ENCODE data around the gene SLC49A3.

DNA sequence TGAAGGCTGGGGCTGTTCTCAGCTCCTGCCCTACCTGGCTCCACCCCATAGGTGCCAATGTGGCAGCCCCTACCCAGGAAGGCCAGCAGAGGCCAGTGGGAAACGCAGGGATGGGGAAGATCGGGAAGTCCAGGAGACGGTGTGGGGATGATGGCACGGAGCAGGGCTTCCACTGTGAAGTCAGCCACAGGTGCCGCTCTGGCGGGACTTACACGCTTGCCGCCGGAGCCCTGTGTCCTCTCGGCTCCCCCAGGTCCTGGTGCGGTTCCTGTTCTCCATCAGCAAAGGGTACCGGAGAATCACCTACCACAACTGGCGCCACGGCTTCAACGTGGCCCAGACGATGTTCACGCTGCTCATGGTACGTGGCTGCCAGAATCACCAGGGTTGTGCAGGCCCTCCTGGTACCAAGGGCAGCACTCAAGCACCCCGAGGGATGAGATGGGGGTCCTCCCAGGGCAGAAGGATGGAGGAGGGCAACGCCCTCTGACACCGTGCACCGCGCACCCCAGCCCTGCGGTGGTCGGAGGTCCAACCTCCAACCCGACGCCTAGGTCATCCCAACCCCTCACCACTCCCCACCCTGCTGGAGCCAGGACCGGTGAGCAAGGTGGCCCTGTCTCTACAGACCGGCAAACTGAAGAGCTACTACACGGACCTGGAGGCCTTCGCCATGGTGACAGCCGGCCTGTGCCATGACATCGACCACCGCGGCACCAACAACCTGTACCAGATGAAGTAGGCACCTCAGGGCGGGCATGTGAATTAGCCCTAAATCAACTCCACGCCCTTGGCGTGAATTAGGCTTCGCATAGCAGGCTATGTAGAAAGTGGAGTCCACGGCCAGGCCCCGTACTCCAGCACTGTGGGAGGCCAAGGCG is 26.8 kb downstream of the SLC49A3 start:
- TF ChIP-seq, protein P1, sequence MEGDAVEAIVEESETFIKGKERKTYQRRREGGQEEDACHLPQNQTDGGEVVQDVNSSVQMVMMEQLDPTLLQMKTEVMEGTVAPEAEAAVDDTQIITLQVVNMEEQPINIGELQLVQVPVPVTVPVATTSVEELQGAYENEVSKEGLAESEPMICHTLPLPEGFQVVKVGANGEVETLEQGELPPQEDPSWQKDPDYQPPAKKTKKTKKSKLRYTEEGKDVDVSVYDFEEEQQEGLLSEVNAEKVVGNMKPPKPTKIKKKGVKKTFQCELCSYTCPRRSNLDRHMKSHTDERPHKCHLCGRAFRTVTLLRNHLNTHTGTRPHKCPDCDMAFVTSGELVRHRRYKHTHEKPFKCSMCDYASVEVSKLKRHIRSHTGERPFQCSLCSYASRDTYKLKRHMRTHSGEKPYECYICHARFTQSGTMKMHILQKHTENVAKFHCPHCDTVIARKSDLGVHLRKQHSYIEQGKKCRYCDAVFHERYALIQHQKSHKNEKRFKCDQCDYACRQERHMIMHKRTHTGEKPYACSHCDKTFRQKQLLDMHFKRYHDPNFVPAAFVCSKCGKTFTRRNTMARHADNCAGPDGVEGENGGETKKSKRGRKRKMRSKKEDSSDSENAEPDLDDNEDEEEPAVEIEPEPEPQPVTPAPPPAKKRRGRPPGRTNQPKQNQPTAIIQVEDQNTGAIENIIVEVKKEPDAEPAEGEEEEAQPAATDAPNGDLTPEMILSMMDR (conservative IDR thresholded peaks at IDR 0.05) = no peak
- no peak for TF ChIP-seq EZH2 (IDR thresholded peaks at IDR 0.05; ENCODE audit: low read depth)

Measured in PC-9 (cell line).